Neural cell (in vitro differentiated cells): Measurements from ENCODE around the gene PIK3C2G. TPM values are rescaled to one million over a fixed set of nuclear protein-coding genes. Genes with fewer than 3 reads are reported as not detected.
A peak's percentile ranks its signal among the peaks of the same experiment; 100 is the strongest.

ENCODE experiments used
- H2AFZ ChIP-seq: fragments of 200-600, 300-800 bp; sonication (generic), shearing (Covaris generic); 2 replicates; pipeline ENCODE4 v1.6.0; 2014; ENCODE audit warnings: low read depth, mild to moderate bottlenecking, antibody characterized with exemption, low read length, moderate library complexity
- H3F3A ChIP-seq: fragments of 200-600 bp; shearing (Covaris generic); 2 replicates; pipeline ENCODE4 v1.6.1; 2016; ENCODE audit warnings: mild to moderate bottlenecking, moderate library complexity, mixed read lengths, antibody characterized with exemption, low read length; ENCODE audit not compliant: insufficient read depth, poor library complexity, severe bottlenecking
- H3K27ac ChIP-seq: fragments of 200-600, 300-800 bp; sonication (generic), shearing (Covaris generic); 2 replicates; pipeline ENCODE4 v1.5.1; 2014; ENCODE audit warnings: mild to moderate bottlenecking, low read length, moderate library complexity
- H3K27me3 ChIP-seq: fragments of 300-800, 200-600 bp; sonication (generic), shearing (Covaris generic); 2 replicates; pipeline ENCODE4 v1.6.0; 2014; ENCODE audit warnings: mild to moderate bottlenecking, low read depth, low read length, moderate library complexity; ENCODE audit not compliant: insufficient read depth
- H3K36me3 ChIP-seq: fragments of 300-800, 200-600 bp; sonication (generic), shearing (Covaris generic); 2 replicates; pipeline ENCODE4 v1.5.1; 2014; ENCODE audit warnings: mild to moderate bottlenecking, antibody characterized with exemption, low read length, moderate library complexity; ENCODE audit not compliant: insufficient read depth
- H3K4me2 ChIP-seq: fragments of 300-800, 200-600 bp; sonication (generic), shearing (Covaris generic); 2 replicates; pipeline ENCODE4 v1.6.0; 2014; ENCODE audit warnings: mild to moderate bottlenecking, low read length
- H3K4me3 ChIP-seq: fragments of 300-800, 200-600 bp; sonication (generic), shearing (Covaris generic); 2 replicates; pipeline ENCODE4 v1.5.1; 2014; ENCODE audit warnings: mild to moderate bottlenecking, low read length, moderate library complexity
- H3K79me2 ChIP-seq: fragments of 200-600 bp; shearing (Covaris generic); replicated peaks from 2 replicates; pipeline ENCODE4 v1.6.0; 2014; ENCODE audit warnings: mild to moderate bottlenecking, low read length, moderate library complexity; ENCODE audit not compliant: insufficient read depth
- H3K9ac ChIP-seq: fragments of 300-800, 200-600 bp; sonication (generic), shearing (Covaris generic); 2 replicates; pipeline ENCODE4 v1.6.1; 2016; ENCODE audit warnings: mild to moderate bottlenecking, low read length, mixed read lengths
- H3K9me2 ChIP-seq: fragments of 200-600 bp; shearing (Covaris generic); 2 replicates; pipeline ENCODE4 v1.6.1; 2016; ENCODE audit warnings: mild to moderate bottlenecking, low read length, mixed read lengths; ENCODE audit not compliant: insufficient read depth
- H3K9me3 ChIP-seq: fragments of 200-600, 300-800 bp; sonication (generic), shearing (Covaris generic); 2 replicates; pipeline ENCODE4 v1.6.1; 2016; ENCODE audit warnings: mild to moderate bottlenecking, mixed run types, low read length, moderate library complexity, mixed read lengths
- H4K20me1 ChIP-seq: fragments of 200-600 bp; shearing (Covaris generic); 2 replicates; pipeline ENCODE4 v1.6.1; 2016; ENCODE audit warnings: mild to moderate bottlenecking, mixed run types; ENCODE audit not compliant: insufficient read depth
- EP300 ChIP-seq: fragments of 450-650 bp; conservative IDR thresholded peaks from 2 replicates; pipeline ENCODE4 v1.6.1; 2014; ENCODE audit warnings: antibody characterized with exemption, mild to moderate bottlenecking, moderate library complexity; ENCODE audit not compliant: poor library complexity, severe bottlenecking
- EZH2 ChIP-seq: fragments of 200-600, 300-800 bp; shearing (Covaris generic), sonication (generic); IDR thresholded peaks from 2 replicates; pipeline ENCODE4 v1.6.1; 2014; ENCODE audit warnings: antibody characterized with exemption, low read length, borderline replicate concordance, mild to moderate bottlenecking; ENCODE audit not compliant: insufficient read depth, poor library complexity, severe bottlenecking
- MXI1 ChIP-seq: fragments of 450-650 bp; conservative IDR thresholded peaks from 2 replicates; pipeline ENCODE4 v1.6.1; 2014; ENCODE audit warnings: antibody characterized with exemption, mild to moderate bottlenecking; ENCODE audit not compliant: poor library complexity, severe bottlenecking
- POLR2AphosphoS5 ChIP-seq: IDR thresholded peaks from 2 replicates; pipeline ENCODE4 v1.6.1; 2012
- RAD21 ChIP-seq: fragments of 450-650 bp; conservative IDR thresholded peaks from 2 replicates; pipeline ENCODE4 v1.6.1; 2014; ENCODE audit warnings: antibody characterized with exemption, mild to moderate bottlenecking, moderate library complexity
- REST ChIP-seq: IDR thresholded peaks from 2 replicates; pipeline ENCODE4 v1.6.1; 2012; ENCODE audit warnings: borderline replicate concordance
- SMC3 ChIP-seq: fragments of 450-650 bp; conservative IDR thresholded peaks from 2 replicates; pipeline ENCODE4 v1.6.1; 2014; ENCODE audit warnings: antibody characterized with exemption, mild to moderate bottlenecking, moderate library complexity; ENCODE audit not compliant: poor library complexity
- TAF1 ChIP-seq: IDR thresholded peaks from 2 replicates; pipeline ENCODE4 v1.6.1; 2012; ENCODE audit warnings: low read depth
- polyA plus RNA-seq: library from polyadenylated mRNA; depleted of rRNA; stranded (reverse); fragments of >200 nt; gene quantifications from 2 replicates; pipeline ENCODE4 v1.2.3, GENCODE V29; 2014
- TF ChIP-seq, protein P1 (sequence below): fragments of 450-650 bp; IDR thresholded peaks from 2 replicates; pipeline ENCODE4 v1.5.1; 2014; ENCODE audit warnings: antibody characterized with exemption, mild to moderate bottlenecking, moderate library complexity; ENCODE audit not compliant: poor library complexity, severe bottlenecking

Gene PIK3C2G
- polyA plus RNA-seq, 1 donor from 2014 or later: not detected

- H3K36me3 ChIP-seq: no peaks in the 10 kb centered on the region
- TF ChIP-seq REST (no peak), EZH2 (no peak), TAF1 (no peak), SMC3 (no peak), MXI1 (no peak), EP300 (no peak), RAD21 (no peak), POLR2AphosphoS5 (no peak)
- TF ChIP-seq, protein P1, sequence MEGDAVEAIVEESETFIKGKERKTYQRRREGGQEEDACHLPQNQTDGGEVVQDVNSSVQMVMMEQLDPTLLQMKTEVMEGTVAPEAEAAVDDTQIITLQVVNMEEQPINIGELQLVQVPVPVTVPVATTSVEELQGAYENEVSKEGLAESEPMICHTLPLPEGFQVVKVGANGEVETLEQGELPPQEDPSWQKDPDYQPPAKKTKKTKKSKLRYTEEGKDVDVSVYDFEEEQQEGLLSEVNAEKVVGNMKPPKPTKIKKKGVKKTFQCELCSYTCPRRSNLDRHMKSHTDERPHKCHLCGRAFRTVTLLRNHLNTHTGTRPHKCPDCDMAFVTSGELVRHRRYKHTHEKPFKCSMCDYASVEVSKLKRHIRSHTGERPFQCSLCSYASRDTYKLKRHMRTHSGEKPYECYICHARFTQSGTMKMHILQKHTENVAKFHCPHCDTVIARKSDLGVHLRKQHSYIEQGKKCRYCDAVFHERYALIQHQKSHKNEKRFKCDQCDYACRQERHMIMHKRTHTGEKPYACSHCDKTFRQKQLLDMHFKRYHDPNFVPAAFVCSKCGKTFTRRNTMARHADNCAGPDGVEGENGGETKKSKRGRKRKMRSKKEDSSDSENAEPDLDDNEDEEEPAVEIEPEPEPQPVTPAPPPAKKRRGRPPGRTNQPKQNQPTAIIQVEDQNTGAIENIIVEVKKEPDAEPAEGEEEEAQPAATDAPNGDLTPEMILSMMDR: no peak
- peaks cover 5% of the 10 kb centered on the region for H3F3A ChIP-seq
- H3K9ac ChIP-seq: no peak overlapping the region
- H4K20me1 ChIP-seq: no peaks in the 10 kb centered on the region
- H3K9me3 ChIP-seq: no peaks in the 10 kb centered on the region
- H2AFZ ChIP-seq: no peak overlapping the region
- no peak overlapping the region for H3K4me2 ChIP-seq
- no peak overlapping the region for H3K27ac ChIP-seq
- H3K9me2 ChIP-seq: no peaks in the 10 kb centered on the region
- H3K79me2 ChIP-seq: no peaks in the 10 kb centered on the region
- no peak overlapping the region for H3K4me3 ChIP-seq
- H3K27me3 ChIP-seq: no peaks in the 10 kb centered on the region
Observed at GRCh38 chr12:18551701-18552100, 290.4 kb downstream of the PIK3C2G start.

DNA sequence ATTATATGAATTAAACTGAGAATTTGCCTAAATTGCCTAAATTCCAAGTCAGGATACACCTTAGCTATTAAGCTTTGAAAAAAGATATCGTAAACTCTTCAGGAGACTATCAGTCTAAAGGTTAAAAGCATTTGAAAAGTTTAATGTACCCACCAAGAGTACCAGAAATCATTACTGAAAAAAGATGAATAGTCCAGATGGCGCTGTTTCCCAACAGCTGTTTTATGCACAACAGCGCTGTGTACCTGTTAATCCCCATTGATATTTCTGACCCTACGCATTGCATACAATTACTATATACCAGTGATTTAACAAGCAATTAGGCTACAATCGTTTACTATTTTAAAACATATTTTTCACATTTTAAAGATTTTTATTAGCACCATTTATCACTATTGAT is 291.5 kb downstream of the PIK3C2G start:
- peaks cover 5% of the 10 kb centered on the region for H3F3A ChIP-seq
- no peak overlapping the region for H3K9ac ChIP-seq
- H3K79me2 ChIP-seq: no peaks in the 10 kb centered on the region
- H3K36me3 ChIP-seq: no peaks in the 10 kb centered on the region
- H4K20me1 ChIP-seq: no peaks in the 10 kb centered on the region
- H3K27me3 ChIP-seq: no peaks in the 10 kb centered on the region
- no peaks in the 10 kb centered on the region for H3K9me3 ChIP-seq
- TF ChIP-seq REST (no peak), TAF1 (no peak), POLR2AphosphoS5 (no peak), SMC3 (no peak), EP300 (no peak), RAD21 (peak; percentile 44), MXI1 (no peak)
- TF ChIP-seq, protein P1: peak; percentile 36
- no peak overlapping the region for H3K27ac ChIP-seq
- H3K4me3 ChIP-seq: no peak overlapping the region
- H3K9me2 ChIP-seq: no peaks in the 10 kb centered on the region
- H2AFZ ChIP-seq: no peak overlapping the region
- no peak overlapping the region for H3K4me2 ChIP-seq
